HepG2 (cell line): ENCODE results near the gene MXRA7.

Source experiments
- EHMT2 ChIP-seq: fragments of 200-600 bp; sonication (generic); IDR thresholded peaks from 2 replicates; pipeline ENCODE4 v1.7.0; 2017; ENCODE audit warnings: antibody characterized with exemption, low read depth, low read length, borderline replicate concordance
- MLLT10 ChIP-seq: sonication (generic); formaldehyde crosslinking; IDR thresholded peaks from 2 replicates; pipeline ENCODE4 v1.4.0; 2020; ENCODE audit warnings: missing genetic modification reagents
- NBN ChIP-seq: fragments of 450-650 bp; conservative IDR thresholded peaks from 2 replicates; pipeline ENCODE4 v1.6.1; 2017
- PPARG ChIP-seq: conservative IDR thresholded peaks from 2 replicates; pipeline ENCODE4 v1.6.1; 2016; ENCODE audit warnings: missing biosample characterization, missing genetic modification reagents
- TAF1 ChIP-seq: sonication (generic); formaldehyde crosslinking; IDR thresholded peaks from 2 replicates; pipeline ENCODE4 v1.4.0; 2020; ENCODE audit warnings: missing genetic modification reagents
- TBP ChIP-seq: sonication (generic); formaldehyde crosslinking; IDR thresholded peaks from 2 replicates; pipeline ENCODE4 v1.5.0; 2020; ENCODE audit warnings: missing genetic modification reagents
- ZNF431 ChIP-seq: sonication (generic); formaldehyde crosslinking; IDR thresholded peaks from 2 replicates; pipeline ENCODE4 v1.9.0; 2022; ENCODE audit warnings: missing genetic modification reagents, low read depth, mild to moderate bottlenecking, borderline replicate concordance
- ZNF644 ChIP-seq: IDR thresholded peaks from 2 replicates; pipeline ENCODE4 v1.6.1; 2016; ENCODE audit warnings: low read depth
- TF ChIP-seq, protein P1 (sequence below): IDR thresholded peaks from 2 replicates; pipeline ENCODE4 v1.6.1; 2016; ENCODE audit warnings: control low read depth
- TF ChIP-seq, protein P2 (sequence below): sonication (generic); formaldehyde crosslinking; IDR thresholded peaks from 2 replicates; pipeline ENCODE4 v1.5.0; 2020; ENCODE audit warnings: mild to moderate bottlenecking, missing genetic modification reagents, moderate library complexity
- TF ChIP-seq, protein P3 (sequence below): sonication (generic); formaldehyde crosslinking; IDR thresholded peaks from 2 replicates; pipeline ENCODE4 v1.4.0; 2020; ENCODE audit warnings: mild to moderate bottlenecking, low read depth, missing genetic modification reagents

DNA sequence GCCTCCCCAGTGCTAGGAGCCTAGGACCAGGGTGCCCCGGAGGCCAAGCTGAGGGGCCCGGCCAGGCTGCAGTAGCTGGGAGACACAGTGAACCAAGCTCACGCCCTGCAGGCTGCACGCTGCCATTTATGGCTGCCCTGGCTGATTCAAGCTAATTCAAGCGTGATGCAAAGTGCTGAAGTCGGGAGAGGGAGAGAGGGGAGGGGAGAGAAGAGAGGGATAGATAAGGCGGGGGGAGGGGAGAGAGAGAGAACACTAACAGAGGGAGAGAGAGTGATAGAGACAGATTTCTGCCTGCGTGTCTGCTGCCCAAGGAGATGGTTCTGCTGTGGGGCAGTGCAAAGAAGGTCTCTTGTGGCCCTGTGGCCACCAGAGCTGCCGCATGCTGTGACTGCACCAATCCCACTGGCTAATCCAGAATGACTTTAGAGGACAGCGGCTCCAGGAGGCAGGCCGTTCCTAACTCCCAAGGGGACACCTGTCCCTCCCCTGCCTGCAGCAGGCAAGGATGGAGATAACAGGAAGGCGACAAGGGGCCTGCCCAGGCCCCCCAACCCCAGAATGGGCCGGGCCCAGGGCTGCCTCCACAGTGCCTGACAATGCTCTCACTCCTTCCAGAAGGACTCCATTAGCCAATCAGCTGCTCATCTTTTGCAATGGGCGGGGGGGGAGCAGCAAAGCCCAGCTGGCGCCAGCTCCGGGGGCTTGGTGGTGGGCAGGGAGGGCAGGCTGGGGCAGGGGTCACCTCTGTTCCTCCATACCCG, 12.9 kb downstream of the MXRA7 start:
- TF ChIP-seq, protein P1, sequence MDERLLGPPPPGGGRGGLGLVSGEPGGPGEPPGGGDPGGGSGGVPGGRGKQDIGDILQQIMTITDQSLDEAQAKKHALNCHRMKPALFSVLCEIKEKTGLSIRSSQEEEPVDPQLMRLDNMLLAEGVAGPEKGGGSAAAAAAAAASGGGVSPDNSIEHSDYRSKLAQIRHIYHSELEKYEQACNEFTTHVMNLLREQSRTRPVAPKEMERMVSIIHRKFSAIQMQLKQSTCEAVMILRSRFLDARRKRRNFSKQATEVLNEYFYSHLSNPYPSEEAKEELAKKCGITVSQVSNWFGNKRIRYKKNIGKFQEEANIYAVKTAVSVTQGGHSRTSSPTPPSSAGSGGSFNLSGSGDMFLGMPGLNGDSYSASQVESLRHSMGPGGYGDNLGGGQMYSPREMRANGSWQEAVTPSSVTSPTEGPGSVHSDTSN (CRISPR knock-in tag), result no peak
- TF ChIP-seq EHMT2 (no peak), PPARG (CRISPR knock-in tag) (no peak), ZNF644 (CRISPR knock-in tag) (no peak), TBP (CRISPR knock-in tag) (no peak), TAF1 (CRISPR knock-in tag) (no peak), NBN (no peak), ZNF431 (CRISPR knock-in tag) (no peak), MLLT10 (CRISPR knock-in tag) (no peak)
- TF ChIP-seq, protein P2, sequence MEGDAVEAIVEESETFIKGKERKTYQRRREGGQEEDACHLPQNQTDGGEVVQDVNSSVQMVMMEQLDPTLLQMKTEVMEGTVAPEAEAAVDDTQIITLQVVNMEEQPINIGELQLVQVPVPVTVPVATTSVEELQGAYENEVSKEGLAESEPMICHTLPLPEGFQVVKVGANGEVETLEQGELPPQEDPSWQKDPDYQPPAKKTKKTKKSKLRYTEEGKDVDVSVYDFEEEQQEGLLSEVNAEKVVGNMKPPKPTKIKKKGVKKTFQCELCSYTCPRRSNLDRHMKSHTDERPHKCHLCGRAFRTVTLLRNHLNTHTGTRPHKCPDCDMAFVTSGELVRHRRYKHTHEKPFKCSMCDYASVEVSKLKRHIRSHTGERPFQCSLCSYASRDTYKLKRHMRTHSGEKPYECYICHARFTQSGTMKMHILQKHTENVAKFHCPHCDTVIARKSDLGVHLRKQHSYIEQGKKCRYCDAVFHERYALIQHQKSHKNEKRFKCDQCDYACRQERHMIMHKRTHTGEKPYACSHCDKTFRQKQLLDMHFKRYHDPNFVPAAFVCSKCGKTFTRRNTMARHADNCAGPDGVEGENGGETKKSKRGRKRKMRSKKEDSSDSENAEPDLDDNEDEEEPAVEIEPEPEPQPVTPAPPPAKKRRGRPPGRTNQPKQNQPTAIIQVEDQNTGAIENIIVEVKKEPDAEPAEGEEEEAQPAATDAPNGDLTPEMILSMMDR (CRISPR knock-in tag), result no peak
- TF ChIP-seq, protein P3, sequence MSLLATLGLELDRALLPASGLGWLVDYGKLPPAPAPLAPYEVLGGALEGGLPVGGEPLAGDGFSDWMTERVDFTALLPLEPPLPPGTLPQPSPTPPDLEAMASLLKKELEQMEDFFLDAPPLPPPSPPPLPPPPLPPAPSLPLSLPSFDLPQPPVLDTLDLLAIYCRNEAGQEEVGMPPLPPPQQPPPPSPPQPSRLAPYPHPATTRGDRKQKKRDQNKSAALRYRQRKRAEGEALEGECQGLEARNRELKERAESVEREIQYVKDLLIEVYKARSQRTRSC (CRISPR knock-in tag), result no peak
